Measurements from ENCODE around the gene GZMM.

- TF ChIP-seq SIN3A (IDR thresholded peaks at IDR 0.05; ENCODE audit: borderline replicate concordance, insufficient read depth, low read length): no peak
- TF ChIP-seq POLR2AphosphoS5 (IDR thresholded peaks at IDR 0.05; ENCODE audit: low read depth, low read length): no peak
- no peak for TF ChIP-seq TAF1 (IDR thresholded peaks at IDR 0.05; ENCODE audit: borderline replicate concordance, insufficient read depth, low read length)
- no peak for TF ChIP-seq REST (IDR thresholded peaks at IDR 0.05; ENCODE audit: insufficient read depth in 1 of 2, low read depth in 2 of 2, low read length in 2 of 2)
Observed at GRCh38 chr19:555474-555808, 11.6 kb downstream of the GZMM start.

Data from PFSK-1 (cell line).